ENCODE results near the gene RBM47.

Gene RBM47

GRCh38 chr4:40377512-40378365 is 251.9 kb downstream of the RBM47 start:
- Histone ChIP-seq H3K9ac (no peak overlapping the region), H3K4me3 (no peak overlapping the region), H3K27ac (no peak overlapping the region), H3K9me3 (replicated peaks in 1 of 11) (no peaks in the 10 kb centered on the region), H4K20me1 (no peaks in the 10 kb centered on the region), H3K4me1 (no peaks in the 10 kb centered on the region), H3K36me3 (no peaks in the 10 kb centered on the region), H3K4me2 (no peak overlapping the region), H3K27me3 (no peaks in the 10 kb centered on the region)
- TF ChIP-seq Cebpa-rat (IDR thresholded peaks at IDR 0.05): no peak

GRCh38 chr4:40375620-40376019 is 254.0 kb downstream of the RBM47 start:
- H3K9me3 ChIP-seq (replicated peaks in 1 of 11): no peaks in the 10 kb centered on the region

GRCh38 chr4:40375095-40375494 is 254.6 kb downstream of the RBM47 start:
- Histone ChIP-seq H3K4me1 (no peaks in the 10 kb centered on the region), H3K36me3 (no peaks in the 10 kb centered on the region), H3K4me3 (no peak overlapping the region), H3K27me3 (no peaks in the 10 kb centered on the region), H3K4me2 (no peak overlapping the region), H3K9ac (no peak overlapping the region), H3K9me3 (replicated peaks in 1 of 11) (no peaks in the 10 kb centered on the region), H3K27ac (no peak overlapping the region), H4K20me1 (no peaks in the 10 kb centered on the region)
- TF ChIP-seq Cebpa-rat (IDR thresholded peaks at IDR 0.05): no peak

More at GRCh38 chr4:40375620-40376019, 254.0 kb downstream of the RBM47 start:
- H4K20me1 ChIP-seq: no peaks in the 10 kb centered on the region
- H3K27ac ChIP-seq: no peak overlapping the region
- no peaks in the 10 kb centered on the region for H3K4me1 ChIP-seq
- no peak for TF ChIP-seq Cebpa-rat (IDR thresholded peaks at IDR 0.05)
- H3K4me2 ChIP-seq: no peak overlapping the region
- no peak overlapping the region for H3K9ac ChIP-seq
- no peaks in the 10 kb centered on the region for H3K27me3 ChIP-seq
- H3K4me3 ChIP-seq: no peak overlapping the region
- H3K36me3 ChIP-seq: no peaks in the 10 kb centered on the region

- H3K9me3 ChIP-seq (replicated peaks in 1 of 11): no peaks in the 10 kb centered on the region
- H3K9ac ChIP-seq: no peak overlapping the region
- no peaks in the 10 kb centered on the region for H4K20me1 ChIP-seq
- H3K27ac ChIP-seq: no peak overlapping the region
- no peak for TF ChIP-seq Cebpa-rat (IDR thresholded peaks at IDR 0.05)
- H3K27me3 ChIP-seq: no peaks in the 10 kb centered on the region
- H3K4me1 ChIP-seq: no peaks in the 10 kb centered on the region
- no peak overlapping the region for H3K4me2 ChIP-seq
- H3K4me3 ChIP-seq: no peak overlapping the region
- H3K36me3 ChIP-seq: no peaks in the 10 kb centered on the region
Measured at GRCh38 chr4:40373636-40374035, 256.0 kb downstream of the RBM47 start.
